Right lobe of liver (tissue), 4 donors: ENCODE results near the gene UQCC2.

ENCODE experiments used
- CTCF ChIP-seq, 4 donors: fragments of 200-600 bp in 3 of 4; fragments of 450-650 bp in 1 of 4; IDR thresholded peaks; one replicate each; pipeline versions ENCODE4 v1.5.1 to v1.8.0; 2016 to 2022; ENCODE audit warnings: antibody characterized with exemption in 4 of 4, mild to moderate bottlenecking in 2 of 4
- POLR2A ChIP-seq: fragments of 450-650 bp; IDR thresholded peaks from one replicate; pipeline ENCODE4 v1.6.1; 2017; ENCODE audit warnings: antibody characterized with exemption, mild to moderate bottlenecking
- donor health status: DM: no; HTN: no; CAD: no.
- donor health status: DM: no; HTN: no; CAD: no.
- donor health status: DM: no; HTN: yes; CAD: no.

- TF ChIP-seq CTCF (IDR thresholded peaks at IDR 0.05) (no peak), POLR2A (no peak)
These were observed 33.5 kb upstream of the UQCC2 start for GRCh38 chr6:33744895-33745546.
